Keratinocyte (primary cell): ENCODE results near the gene SLC22A12.

Experiments
- CTCF ChIP-seq, 3 experiments: IDR thresholded peaks in 1 of 3; conservative IDR thresholded peaks in 1 of 3; optimal IDR thresholded peaks in 1 of 3; 2 replicates in 2 of 3; 3 replicates in 1 of 3; pipeline versions ENCODE3 to v1.5.1; 2011; ENCODE audit warnings: low read length in 3 of 3, mild to moderate bottlenecking in 3 of 3, moderate library complexity in 2 of 3, control low read depth in 1 of 3, inconsistent platforms in 1 of 3; ENCODE audit not compliant: insufficient read depth in 2 of 3; ENCODE audit errors: extremely low read depth in 1 of 3
- EZH2 ChIP-seq: IDR thresholded peaks from one replicate; pipeline ENCODE4 v1.6.1; 2012; ENCODE audit warnings: inconsistent platforms, mild to moderate bottlenecking, low read length, moderate library complexity

GRCh38 chr11:64553554-64554201 is 37.3 kb upstream of the SLC22A12 start:
- TF ChIP-seq CTCF (optimal IDR thresholded peaks at IDR 0.05 in 1 of 3, IDR thresholded peaks at IDR 0.05 in 1 of 3, conservative IDR thresholded peaks at IDR 0.05 in 1 of 3; ENCODE audit: extremely low read depth in 1 of 3, insufficient read depth in 2 of 3, low read length in 3 of 3) (peak; percentile 89 to 94 (median 90)), EZH2 (no peak)
